Suprapubic skin (tissue), 4 donors: ENCODE results near the gene CAT. TPM values are rescaled to one million over a fixed set of nuclear protein-coding genes. Genes with fewer than 3 reads are reported as not detected.

Experiments used
- DNase-seq, 2 donors: peaks; one replicate each; pipeline ENCODE4 v3.0.0-alpha.2; 2019; ENCODE audit warnings: low spot score in 2 of 2
- H3K27ac ChIP-seq: fragments of 200-600 bp; sonication (generic); one replicate; pipeline ENCODE4 v1.5.1; 2019
- H3K27me3 ChIP-seq: fragments of 200-600 bp; sonication (generic); one replicate; pipeline ENCODE4 v1.5.1; 2019
- H3K36me3 ChIP-seq: fragments of 200-600 bp; sonication (generic); one replicate; pipeline ENCODE4 v1.5.1; 2019
- H3K4me1 ChIP-seq: fragments of 200-600 bp; sonication (generic); one replicate; pipeline ENCODE4 v1.5.1; 2019
- H3K4me3 ChIP-seq: fragments of 200-600 bp; sonication (generic); one replicate; pipeline ENCODE4 v1.5.1; 2019; ENCODE audit warnings: mild to moderate bottlenecking
- H3K9me3 ChIP-seq: fragments of 200-600 bp; sonication (generic); one replicate; pipeline ENCODE4 v1.5.1; 2019
- EP300 ChIP-seq: sonication (generic); formaldehyde crosslinking; IDR thresholded peaks from one replicate; pipeline ENCODE4 v1.6.1; 2017; ENCODE audit warnings: antibody characterized with exemption
- POLR2A ChIP-seq, 2 donors: fragments of 450-650 bp; IDR thresholded peaks; one replicate each; pipeline ENCODE4 v1.6.1; 2017; ENCODE audit warnings: antibody characterized with exemption in 2 of 2, mild to moderate bottlenecking in 2 of 2, moderate library complexity in 2 of 2
- POLR2AphosphoS5 ChIP-seq, 3 donors: sonication (generic); formaldehyde crosslinking; IDR thresholded peaks; one replicate each; pipeline ENCODE4 v1.6.1; 2017; ENCODE audit warnings: antibody characterized with exemption in 3 of 3
- WGBS: methylation state at CpG from one replicate; pipeline ENCODE4 v1.1.5; 2018; 5-methylcytosine and 5-hydroxymethylcytosine counted together
- total RNA-seq, 4 donors: library from RNA; depleted of rRNA; stranded (reverse); fragments of >200 nt; gene quantifications; one replicate each; pipeline ENCODE4 v1.1.0, GENCODE V29; 2016
- TF ChIP-seq, protein P1 (sequence below), 2 donors: fragments of 200-600 bp in 1 of 2; fragments of 450-650 bp in 1 of 2; sonication (generic) in 1 of 2; IDR thresholded peaks; one replicate each; pipeline ENCODE4 v1.5.1; 2016 to 2019; ENCODE audit warnings: antibody characterized with exemption in 2 of 2, mild to moderate bottlenecking in 1 of 2, moderate library complexity in 1 of 2

Gene CAT
- total RNA-seq, 4 donors from 2014 or later, result 122 to 193 (median 133) TPM

DNA sequence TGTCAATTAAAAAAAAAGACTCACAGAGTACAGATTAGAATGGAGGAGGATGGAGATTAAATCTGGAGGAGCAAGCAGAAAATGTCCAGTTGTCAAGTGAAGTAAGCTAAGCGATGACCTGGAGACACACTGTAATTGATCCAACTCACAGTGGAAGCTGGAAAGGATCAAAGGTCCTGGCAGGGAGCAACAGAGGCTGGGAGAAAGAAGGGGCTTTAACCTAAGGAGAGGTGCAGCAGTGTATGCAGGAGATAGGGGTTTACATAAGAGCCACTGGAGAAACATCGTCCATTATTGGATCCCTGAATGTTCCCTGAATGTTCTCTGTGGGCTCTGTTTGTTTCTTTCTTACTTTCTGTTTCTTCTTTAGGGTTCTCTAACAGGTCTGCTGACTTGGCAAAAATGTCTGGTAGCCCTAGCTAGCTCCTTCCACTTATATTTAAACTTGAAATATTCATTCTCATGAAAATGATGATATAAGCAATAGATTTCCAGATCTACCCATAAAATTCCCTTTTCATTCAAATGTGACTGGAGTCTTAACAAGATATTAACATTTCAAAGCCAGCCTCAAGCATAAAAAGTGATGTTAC lies 30.1 kb upstream of the CAT start:
- peaks cover 26% of the 10 kb centered on the region for H3K4me1 ChIP-seq
- TF ChIP-seq EP300 (no peak), POLR2A (IDR thresholded peaks at IDR 0.05) (no peak), POLR2AphosphoS5 (IDR thresholded peaks at IDR 0.05) (no peak)
- TF ChIP-seq, protein P1, sequence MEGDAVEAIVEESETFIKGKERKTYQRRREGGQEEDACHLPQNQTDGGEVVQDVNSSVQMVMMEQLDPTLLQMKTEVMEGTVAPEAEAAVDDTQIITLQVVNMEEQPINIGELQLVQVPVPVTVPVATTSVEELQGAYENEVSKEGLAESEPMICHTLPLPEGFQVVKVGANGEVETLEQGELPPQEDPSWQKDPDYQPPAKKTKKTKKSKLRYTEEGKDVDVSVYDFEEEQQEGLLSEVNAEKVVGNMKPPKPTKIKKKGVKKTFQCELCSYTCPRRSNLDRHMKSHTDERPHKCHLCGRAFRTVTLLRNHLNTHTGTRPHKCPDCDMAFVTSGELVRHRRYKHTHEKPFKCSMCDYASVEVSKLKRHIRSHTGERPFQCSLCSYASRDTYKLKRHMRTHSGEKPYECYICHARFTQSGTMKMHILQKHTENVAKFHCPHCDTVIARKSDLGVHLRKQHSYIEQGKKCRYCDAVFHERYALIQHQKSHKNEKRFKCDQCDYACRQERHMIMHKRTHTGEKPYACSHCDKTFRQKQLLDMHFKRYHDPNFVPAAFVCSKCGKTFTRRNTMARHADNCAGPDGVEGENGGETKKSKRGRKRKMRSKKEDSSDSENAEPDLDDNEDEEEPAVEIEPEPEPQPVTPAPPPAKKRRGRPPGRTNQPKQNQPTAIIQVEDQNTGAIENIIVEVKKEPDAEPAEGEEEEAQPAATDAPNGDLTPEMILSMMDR (IDR thresholded peaks at IDR 0.05), result no peak
- H3K9me3 ChIP-seq, result peaks cover 7% of the 10 kb centered on the region
- DNase-seq, result no peak
- H3K36me3 ChIP-seq, result no peaks in the 10 kb centered on the region
- H3K4me3 ChIP-seq, result no peak overlapping the region
- 83% methylated on average over 2 of the region's 2 CpGs for WGBS
- H3K27me3 ChIP-seq, result no peaks in the 10 kb centered on the region
- no peak overlapping the region for H3K27ac ChIP-seq

DNA sequence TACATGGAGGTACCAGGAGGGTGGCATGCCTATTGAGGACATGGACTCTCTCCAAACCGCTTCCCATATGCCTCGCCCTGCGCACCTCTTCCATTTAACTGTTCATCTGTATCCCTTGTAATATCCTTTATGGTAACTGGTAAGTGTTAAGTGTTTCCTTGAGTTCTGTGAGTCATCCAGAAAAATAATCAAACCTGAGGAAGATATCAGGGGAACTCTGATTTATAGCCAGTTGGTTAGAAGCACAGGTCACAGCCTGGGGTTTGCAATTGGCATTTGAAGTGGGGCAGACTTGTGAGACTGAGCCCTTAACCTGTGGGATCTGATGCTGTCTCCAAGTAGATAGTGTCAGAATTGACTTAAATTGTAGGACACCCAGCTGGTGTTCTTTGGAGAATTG lies 27.6 kb upstream of the CAT start:
- no peak overlapping the region for H3K4me3 ChIP-seq
- peaks cover 16% of the 10 kb centered on the region for H3K4me1 ChIP-seq
- H3K27me3 ChIP-seq, result no peaks in the 10 kb centered on the region
- no peak for TF ChIP-seq EP300
- TF ChIP-seq, protein P1 (IDR thresholded peaks at IDR 0.05), result no peak
- TF ChIP-seq POLR2A (IDR thresholded peaks at IDR 0.05), result no peak
- no peak for TF ChIP-seq POLR2AphosphoS5 (IDR thresholded peaks at IDR 0.05)
- no peak for DNase-seq
- H3K9me3 ChIP-seq, result peaks cover 7% of the 10 kb centered on the region
- no peaks in the 10 kb centered on the region for H3K36me3 ChIP-seq
- 100% methylated on average over 3 of the region's 3 CpGs for WGBS
- no peak overlapping the region for H3K27ac ChIP-seq

DNA sequence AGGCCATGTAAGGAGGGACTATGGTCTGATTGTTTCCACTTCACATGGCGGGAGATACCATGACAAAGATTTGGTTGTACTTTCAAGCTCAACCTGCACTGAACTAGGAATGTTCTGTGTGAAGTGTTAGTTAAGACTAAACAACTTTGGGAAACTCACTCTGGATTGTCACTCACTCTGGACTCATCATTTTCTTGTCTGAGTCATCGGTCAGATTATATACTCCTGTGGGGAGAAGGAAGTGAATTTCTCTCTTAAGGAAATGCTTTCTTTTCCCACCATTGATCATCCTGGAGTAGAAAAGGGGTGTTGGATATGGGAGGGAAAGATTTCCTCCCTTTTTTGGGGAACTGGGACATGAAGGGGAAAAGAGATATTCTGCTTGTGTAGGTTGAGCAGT lies 26.9 kb upstream of the CAT start:
- H3K27me3 ChIP-seq, result no peaks in the 10 kb centered on the region
- peaks cover 7% of the 10 kb centered on the region for H3K9me3 ChIP-seq
- DNase-seq, result no peak
- no peak overlapping the region for H3K4me3 ChIP-seq
- TF ChIP-seq POLR2A (IDR thresholded peaks at IDR 0.05) (no peak), EP300 (no peak), POLR2AphosphoS5 (IDR thresholded peaks at IDR 0.05) (no peak)
- TF ChIP-seq, protein P1 (IDR thresholded peaks at IDR 0.05), result no peak
- no peak overlapping the region for H3K27ac ChIP-seq
- 93% methylated on average over 2 of the region's 2 CpGs for WGBS
- H3K36me3 ChIP-seq, result no peaks in the 10 kb centered on the region
- H3K4me1 ChIP-seq, result peaks cover 11% of the 10 kb centered on the region

DNA sequence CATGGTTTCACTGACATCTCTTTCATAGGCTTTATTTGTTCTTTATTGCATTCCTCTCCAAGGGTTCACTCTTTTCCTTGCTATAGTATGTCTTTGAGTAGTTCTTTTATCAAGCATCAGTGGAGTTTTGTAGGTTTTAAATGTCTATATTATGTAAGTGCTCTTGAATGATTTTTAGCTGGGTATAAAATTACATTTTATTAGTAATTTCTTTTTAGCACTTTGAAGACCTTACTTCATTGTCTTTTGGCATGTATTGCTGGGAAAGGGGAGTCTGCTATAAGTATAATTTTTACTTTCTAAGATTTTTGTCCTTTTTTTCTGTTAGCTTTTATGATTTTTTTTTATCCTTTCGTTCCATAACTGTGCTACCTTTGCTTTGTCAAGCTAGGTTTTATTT lies 25.5 kb upstream of the CAT start:
- Histone ChIP-seq H3K36me3 (no peaks in the 10 kb centered on the region), H3K27ac (no peak overlapping the region), H3K9me3 (peaks cover 7% of the 10 kb centered on the region), H3K27me3 (no peaks in the 10 kb centered on the region), H3K4me1 (no peaks in the 10 kb centered on the region), H3K4me3 (no peak overlapping the region)
- no peak for DNase-seq
- TF ChIP-seq, protein P1 (IDR thresholded peaks at IDR 0.05), result no peak
- no peak for TF ChIP-seq POLR2A (IDR thresholded peaks at IDR 0.05)
- no peak for TF ChIP-seq EP300
- TF ChIP-seq POLR2AphosphoS5 (IDR thresholded peaks at IDR 0.05), result no peak
- WGBS, result 83% methylated on average over 1 of the region's 1 CpG

DNA sequence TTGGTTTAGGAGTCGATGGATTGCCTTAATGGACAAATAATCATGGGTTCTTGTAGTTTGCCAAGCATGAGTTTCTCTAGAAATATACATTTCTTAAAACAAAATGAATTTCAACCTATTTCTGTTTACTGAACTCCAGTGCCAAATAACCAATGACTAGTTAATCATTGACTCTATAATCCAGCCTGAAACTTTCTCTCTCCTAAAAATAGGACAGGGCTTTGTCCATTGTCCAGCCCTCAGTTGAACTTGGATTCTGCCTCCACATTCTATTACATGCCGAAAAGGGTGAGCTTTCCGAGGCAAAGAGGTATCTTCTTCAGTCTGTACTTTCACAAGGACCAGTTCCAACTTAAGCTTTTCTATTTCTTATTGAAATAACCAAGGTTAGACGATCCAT lies 23.2 kb upstream of the CAT start:
- 61% methylated on average over 4 of the region's 4 CpGs for WGBS
- peaks cover 7% of the 10 kb centered on the region for H3K9me3 ChIP-seq
- H3K27ac ChIP-seq, result no peak overlapping the region
- H3K4me1 ChIP-seq, result no peaks in the 10 kb centered on the region
- no peak for DNase-seq
- no peaks in the 10 kb centered on the region for H3K36me3 ChIP-seq
- no peak overlapping the region for H3K4me3 ChIP-seq
- H3K27me3 ChIP-seq, result no peaks in the 10 kb centered on the region
- TF ChIP-seq POLR2AphosphoS5 (IDR thresholded peaks at IDR 0.05), result no peak
- TF ChIP-seq POLR2A (IDR thresholded peaks at IDR 0.05), result no peak
- TF ChIP-seq, protein P1 (IDR thresholded peaks at IDR 0.05), result no peak
- TF ChIP-seq EP300, result no peak
